Measurements from ENCODE around the gene RBM5.

Gene RBM5

GRCh38 chr3:50140990-50141389 is 52.3 kb downstream of the RBM5 start:
- DNase-seq: no peak

- no peak for DNase-seq
Observed at GRCh38 chr3:50146316-50146901, 57.7 kb downstream of the RBM5 start.

GRCh38 chr3:50147016-50147415 is 58.3 kb downstream of the RBM5 start:
- DNase-seq: no peak

GRCh38 chr3:50147447-50147846 is 58.7 kb downstream of the RBM5 start:
- no peak for DNase-seq

- no peak for DNase-seq
Observed at GRCh38 chr3:50147861-50148260, 59.1 kb downstream of the RBM5 start.

GRCh38 chr3:50150404-50150750 is 61.7 kb downstream of the RBM5 start:
- DNase-seq: no peak

- DNase-seq: no peak
Observed at GRCh38 chr3:50150863-50151686, 62.4 kb downstream of the RBM5 start.

- no peak for DNase-seq
Observed at GRCh38 chr3:50151728-50152127, 63.0 kb downstream of the RBM5 start.

GRCh38 chr3:50153782-50154475 is 65.2 kb downstream of the RBM5 start:
- no peak for DNase-seq

GRCh38 chr3:50154476-50154839 is 65.7 kb downstream of the RBM5 start:
- DNase-seq: no peak

- peak in 1 of 2 donors; percentile 21 for DNase-seq
Observed at GRCh38 chr3:50154840-50155490, 66.2 kb downstream of the RBM5 start, which contains the start of gene SEMA3F. SEMA3F (plus strand) TSS chr3:50155324; CDS start chr3:50159623, 4,299 bp downstream.

- DNase-seq: no peak
Observed at GRCh38 chr3:50155491-50155878, 66.8 kb downstream of the RBM5 start.

- no peak for DNase-seq
Observed at GRCh38 chr3:50155891-50156290, 67.2 kb downstream of the RBM5 start.

- DNase-seq: no peak
Observed at GRCh38 chr3:50156549-50157493, 68.1 kb downstream of the RBM5 start.

GRCh38 chr3:50157827-50158529 is 69.3 kb downstream of the RBM5 start:
- no peak for DNase-seq

GRCh38 chr3:50158530-50159146 is 69.9 kb downstream of the RBM5 start:
- DNase-seq: no peak

- no peak for DNase-seq
Observed at GRCh38 chr3:50160561-50160983, 71.9 kb downstream of the RBM5 start.

- no peak for DNase-seq
Observed at GRCh38 chr3:50161320-50161719, 72.6 kb downstream of the RBM5 start.

- no peak for DNase-seq
Observed at GRCh38 chr3:50162034-50162883, 73.5 kb downstream of the RBM5 start.
